ENCODE data around the gene ATP5F1D.
A peak's percentile ranks its signal among the peaks of the same experiment; 100 is the strongest.
"Not testable (repeated sequence)": the region's sequence is repeated elsewhere in the genome, so short reads cannot be mapped to it uniquely, and the experiment has no call there.

Gene ATP5F1D

GRCh38 chr19:1206150-1206863 is 35.2 kb upstream of the ATP5F1D start:
- H2BK12ac ChIP-seq (ENCODE audit: low read length), result no peak overlapping the region
- peaks cover 22% of the 10 kb centered on the region for H3K79me2 ChIP-seq (ENCODE audit: control insufficient read depth, insufficient read depth, low read length, poor library complexity)
- peak overlapping the region; percentile 5 for H4K12ac ChIP-seq (ENCODE audit: low read depth, low read length)
- H3K79me1 ChIP-seq (ENCODE audit: low read length), result peaks cover 6% of the 10 kb centered on the region
- H2AFZ ChIP-seq (ENCODE audit: insufficient read depth, low read length, poor library complexity), result no peak overlapping the region
- peak overlapping the region; percentile 75 for H3K14ac ChIP-seq (ENCODE audit: low read length)
- H3K9ac ChIP-seq (ENCODE audit: low read length), result peak overlapping the region; percentile 93
- peak overlapping the region; percentile 85 for H3K4me2 ChIP-seq (ENCODE audit: low read length)
- peaks cover 9 to 22% of the 10 kb centered on the region in 2 experiments for H3K4me1 ChIP-seq (ENCODE audit: control insufficient read depth in 1 of 2, insufficient read depth in 2 of 2, low read length in 2 of 2)
- H3K18ac ChIP-seq (ENCODE audit: low read length), result peak overlapping the region; percentile 42
- WGBS (ENCODE audit: extremely low coverage, insufficient coverage, insufficient read length), result no CpG with 5 or more reads among the region's 78 CpGs
- no peak overlapping the region for H2BK120ac ChIP-seq (ENCODE audit: insufficient read depth, low read length, poor library complexity)
- no peak overlapping the region for H3K27ac ChIP-seq (ENCODE audit: low read depth, low read length)
- H2BK5ac ChIP-seq (ENCODE audit: low read depth, low read length, poor library complexity), result peak overlapping the region; percentile 46
- DNase-seq, result no peak
- no peaks in the 10 kb centered on the region for H3K9me3 ChIP-seq (ENCODE audit: insufficient read depth, low read depth, low read length)
- peak overlapping the region; percentile 58 for H4K91ac ChIP-seq (ENCODE audit: low read depth, low read length)
- no peaks in the 10 kb centered on the region for H3K27me3 ChIP-seq (ENCODE audit: insufficient read depth, low read length)
- H3K23ac ChIP-seq (ENCODE audit: low read length), result no peak overlapping the region
- peak overlapping the region; percentile 89 for H3K4me3 ChIP-seq (ENCODE audit: low read depth, low read length)
- peaks cover 8 to 12% of the 10 kb centered on the region in 2 experiments for H3K36me3 ChIP-seq (ENCODE audit: control insufficient read depth in 1 of 2, insufficient read depth in 2 of 2, low read length in 2 of 2)
- peak overlapping the region; percentile 70 for H2AK5ac ChIP-seq (ENCODE audit: low read length)
- H3K4ac ChIP-seq (ENCODE audit: low read depth, low read length), result peak overlapping the region; percentile 94
- peak overlapping the region; percentile 45 for H4K8ac ChIP-seq (ENCODE audit: low read depth, low read length)

- no peak overlapping the region for H2AK5ac ChIP-seq (ENCODE audit: low read length)
- no peak overlapping the region for H3K14ac ChIP-seq (ENCODE audit: low read length)
- H4K8ac ChIP-seq (ENCODE audit: low read depth, low read length), result no peak overlapping the region
- peak overlapping the region; percentile 89 for H3K4me3 ChIP-seq (ENCODE audit: low read depth, low read length)
- WGBS (ENCODE audit: extremely low coverage, insufficient coverage, insufficient read length), result no CpG with 5 or more reads among the region's 38 CpGs
- H2BK5ac ChIP-seq (ENCODE audit: low read depth, low read length, poor library complexity), result no peak overlapping the region
- H4K91ac ChIP-seq (ENCODE audit: low read depth, low read length), result no peak overlapping the region
- H3K18ac ChIP-seq (ENCODE audit: low read length), result no peak overlapping the region
- peak overlapping the region; percentile 34 for H3K9ac ChIP-seq (ENCODE audit: low read length)
- H3K23ac ChIP-seq (ENCODE audit: low read length), result no peak overlapping the region
- H2AFZ ChIP-seq (ENCODE audit: insufficient read depth, low read length, poor library complexity), result no peak overlapping the region
- no peak for DNase-seq
- no peaks in the 10 kb centered on the region for H3K27me3 ChIP-seq (ENCODE audit: insufficient read depth, low read length)
- H3K9me3 ChIP-seq (ENCODE audit: insufficient read depth, low read depth, low read length), result no peaks in the 10 kb centered on the region
- H2BK12ac ChIP-seq (ENCODE audit: low read length), result no peak overlapping the region
- peak overlapping the region; percentile 94 for H3K4ac ChIP-seq (ENCODE audit: low read depth, low read length)
- H4K12ac ChIP-seq (ENCODE audit: low read depth, low read length), result no peak overlapping the region
- no peak overlapping the region for H2BK120ac ChIP-seq (ENCODE audit: insufficient read depth, low read length, poor library complexity)
- no peak overlapping the region for H3K27ac ChIP-seq (ENCODE audit: low read depth, low read length)
- H3K79me2 ChIP-seq (ENCODE audit: control insufficient read depth, insufficient read depth, low read length, poor library complexity), result peaks cover 24% of the 10 kb centered on the region
- H3K36me3 ChIP-seq (ENCODE audit: control insufficient read depth in 1 of 2, insufficient read depth in 2 of 2, low read length in 2 of 2), result peaks cover 8 to 12% of the 10 kb centered on the region in 2 experiments
- H3K4me2 ChIP-seq (ENCODE audit: low read length), result peak overlapping the region; percentile 85
- peaks cover 6% of the 10 kb centered on the region for H3K79me1 ChIP-seq (ENCODE audit: low read length)
- peaks cover 9 to 22% of the 10 kb centered on the region in 2 experiments for H3K4me1 ChIP-seq (ENCODE audit: control insufficient read depth in 1 of 2, insufficient read depth in 2 of 2, low read length in 2 of 2)
Measured at GRCh38 chr19:1206864-1207450, 34.6 kb upstream of the ATP5F1D start.

GRCh38 chr19:1208830-1209229 is 32.7 kb upstream of the ATP5F1D start:
- not testable (repeated sequence) for H3K9me3 ChIP-seq (ENCODE audit: insufficient read depth, low read depth, low read length); H3K79me1 ChIP-seq (ENCODE audit: low read length); H4K8ac ChIP-seq (ENCODE audit: low read depth, low read length); H3K4me3 ChIP-seq (ENCODE audit: low read depth, low read length); H2AK5ac ChIP-seq (ENCODE audit: low read length); H3K18ac ChIP-seq (ENCODE audit: low read length); H3K14ac ChIP-seq (ENCODE audit: low read length); H2BK5ac ChIP-seq (ENCODE audit: low read depth, low read length, poor library complexity); H4K91ac ChIP-seq (ENCODE audit: low read depth, low read length); H3K9ac ChIP-seq (ENCODE audit: low read length); H4K12ac ChIP-seq (ENCODE audit: low read depth, low read length); H3K27ac ChIP-seq (ENCODE audit: low read depth, low read length); H2BK12ac ChIP-seq (ENCODE audit: low read length); H3K4me2 ChIP-seq (ENCODE audit: low read length); H2BK120ac ChIP-seq (ENCODE audit: insufficient read depth, low read length, poor library complexity); H3K27me3 ChIP-seq (ENCODE audit: insufficient read depth, low read length); H3K23ac ChIP-seq (ENCODE audit: low read length)
- WGBS (ENCODE audit: extremely low coverage, insufficient coverage, insufficient read length), result no CpG with 5 or more reads among the region's 10 CpGs
- peak overlapping the region; percentile 77 for H3K4ac ChIP-seq (ENCODE audit: low read depth, low read length)
- peaks cover 26% of the 10 kb centered on the region for H3K79me2 ChIP-seq (ENCODE audit: control insufficient read depth, insufficient read depth, low read length, poor library complexity)
- peaks cover 14 to 16% of the 10 kb centered on the region in 2 experiments for H3K36me3 ChIP-seq (ENCODE audit: control insufficient read depth in 1 of 2, insufficient read depth in 2 of 2, low read length in 2 of 2)
- peak overlapping the region; percentile 47 for H2AFZ ChIP-seq (ENCODE audit: insufficient read depth, low read length, poor library complexity)
- peaks cover 14 to 27% of the 10 kb centered on the region in 2 experiments for H3K4me1 ChIP-seq (ENCODE audit: control insufficient read depth in 1 of 2, insufficient read depth in 2 of 2, low read length in 2 of 2)
- peak; percentile 49 to 61 for DNase-seq

- no peak overlapping the region for H4K12ac ChIP-seq (ENCODE audit: low read depth, low read length)
- H3K27ac ChIP-seq (ENCODE audit: low read depth, low read length), result no peak overlapping the region
- H2BK5ac ChIP-seq (ENCODE audit: low read depth, low read length, poor library complexity), result no peak overlapping the region
- no peak overlapping the region for H4K8ac ChIP-seq (ENCODE audit: low read depth, low read length)
- no peak overlapping the region for H2BK120ac ChIP-seq (ENCODE audit: insufficient read depth, low read length, poor library complexity)
- no peak overlapping the region for H2AFZ ChIP-seq (ENCODE audit: insufficient read depth, low read length, poor library complexity)
- no peaks in the 10 kb centered on the region for H3K27me3 ChIP-seq (ENCODE audit: insufficient read depth, low read length)
- H3K14ac ChIP-seq (ENCODE audit: low read length), result no peak overlapping the region
- peaks cover 18 to 28% of the 10 kb centered on the region in 2 experiments for H3K4me1 ChIP-seq (ENCODE audit: control insufficient read depth in 1 of 2, insufficient read depth in 2 of 2, low read length in 2 of 2)
- peaks cover 31% of the 10 kb centered on the region for H3K79me2 ChIP-seq (ENCODE audit: control insufficient read depth, insufficient read depth, low read length, poor library complexity)
- H3K36me3 ChIP-seq (ENCODE audit: control insufficient read depth in 1 of 2, insufficient read depth in 2 of 2, low read length in 2 of 2), result peaks cover 17 to 21% of the 10 kb centered on the region in 2 experiments
- DNase-seq, result no peak
- H4K91ac ChIP-seq (ENCODE audit: low read depth, low read length), result peak overlapping the region; percentile 20
- H3K18ac ChIP-seq (ENCODE audit: low read length), result no peak overlapping the region
- H3K4ac ChIP-seq (ENCODE audit: low read depth, low read length), result peak overlapping the region; percentile 18
- no peak overlapping the region for H3K4me2 ChIP-seq (ENCODE audit: low read length)
- H2AK5ac ChIP-seq (ENCODE audit: low read length), result no peak overlapping the region
- H3K23ac ChIP-seq (ENCODE audit: low read length), result no peak overlapping the region
- no peak overlapping the region for H2BK12ac ChIP-seq (ENCODE audit: low read length)
- peaks cover 3% of the 10 kb centered on the region for H3K79me1 ChIP-seq (ENCODE audit: low read length)
- H3K4me3 ChIP-seq (ENCODE audit: low read depth, low read length), result no peak overlapping the region
- peaks cover 3% of the 10 kb centered on the region for H3K9me3 ChIP-seq (ENCODE audit: insufficient read depth, low read depth, low read length)
- H3K9ac ChIP-seq (ENCODE audit: low read length), result no peak overlapping the region
- no CpG with 5 or more reads among the region's 13 CpGs for WGBS (ENCODE audit: extremely low coverage, insufficient coverage, insufficient read length)
Measured at GRCh38 chr19:1210227-1210538, 31.4 kb upstream of the ATP5F1D start.
